Omental fat pad (tissue), 4 donors: ENCODE results near the gene CUL2. TPM values are rescaled to one million over a fixed set of nuclear protein-coding genes. Genes with fewer than 3 reads are reported as not detected.
"Not testable (repeated sequence)": the region's sequence is repeated elsewhere in the genome, so short reads cannot be mapped to it uniquely, and the experiment has no call there.

Experiments used
- ATAC-seq: fragments of 150-250 bp; one replicate; pipeline ENCODE4 v1.9.1; 2016; ENCODE audit warnings: mild to moderate bottlenecking, moderate library complexity; ENCODE audit not compliant: low FRiP score
- DNase-seq: peaks from one replicate; pipeline ENCODE4 v3.0.0-alpha.2; 2019; ENCODE audit warnings: low spot score
- CTCF ChIP-seq, 3 donors: fragments of 450-650 bp; IDR thresholded peaks; one replicate each; pipeline ENCODE4 v1.5.1; 2016 to 2017; ENCODE audit warnings: antibody characterized with exemption in 3 of 3, mild to moderate bottlenecking in 3 of 3, moderate library complexity in 2 of 3
- total RNA-seq, 4 donors: library from RNA; depleted of rRNA; stranded (reverse); fragments of >200 nt; gene quantifications; one replicate each; pipeline ENCODE4 v1.1.0, GENCODE V29; 2016

CUL2 gene
- total RNA-seq, 4 donors from 2014 or later: 16.5 to 20.2 (median 17.7) TPM

GRCh38 chr10:35083242-35083641, 6.9 kb downstream of the CUL2 start:
- DNase-seq (no peak), ATAC-seq (no peak)
- TF ChIP-seq CTCF (IDR thresholded peaks at IDR 0.05): no peak

GRCh38 chr10:35080261-35080660, 9.9 kb downstream of the CUL2 start:
- DNase-seq, ATAC-seq: not testable (repeated sequence)

GRCh38 chr10:35079763-35080162, 10.4 kb downstream of the CUL2 start:
- DNase-seq: no peak
- no peak for TF ChIP-seq CTCF (IDR thresholded peaks at IDR 0.05)
- ATAC-seq: peak; percentile 73

GRCh38 chr10:35079265-35079664, 10.9 kb downstream of the CUL2 start:
- ATAC-seq: no peak
- no peak for DNase-seq
- TF ChIP-seq CTCF (IDR thresholded peaks at IDR 0.05): no peak

- DNase-seq: no peak
- TF ChIP-seq CTCF (IDR thresholded peaks at IDR 0.05): no peak
- ATAC-seq: no peak
Observed at GRCh38 chr10:35075228-35075627, 14.9 kb downstream of the CUL2 start.

- no peak for TF ChIP-seq CTCF (IDR thresholded peaks at IDR 0.05)
- no peak for ATAC-seq
- DNase-seq: no peak
Observed at GRCh38 chr10:35074266-35074665, 15.9 kb downstream of the CUL2 start.

- no peak for TF ChIP-seq CTCF (IDR thresholded peaks at IDR 0.05)
Observed at GRCh38 chr10:35070521-35070920, 19.6 kb downstream of the CUL2 start.

More at GRCh38 chr10:35070521-35070920, 19.6 kb downstream of the CUL2 start:
- no peak for ATAC-seq
- DNase-seq: no peak
